Choroid plexus epithelial cell (primary cell): ENCODE results near the gene SCN4A.
"Not testable (repeated sequence)": the region's sequence is repeated elsewhere in the genome, so short reads cannot be mapped to it uniquely, and the experiment has no call there.

Source experiments
- DNase-seq: peaks from one replicate; pipeline ENCODE4 v3.0.0-alpha.2; 2010; ENCODE audit warnings: low read depth
- H3K4me3 ChIP-seq: 2 replicates; pipeline ENCODE4 v1.5.1; 2011; ENCODE audit warnings: low read depth, mild to moderate bottlenecking, control low read depth, low read length, moderate library complexity
- CTCF ChIP-seq: conservative IDR thresholded peaks from 2 replicates; pipeline ENCODE4 v1.5.1; 2011; ENCODE audit warnings: low read depth, mild to moderate bottlenecking, control low read depth, inconsistent platforms, low read length, moderate library complexity

Gene SCN4A

GRCh38 chr17:63929860-63930766 is 42.6 kb downstream of the SCN4A start:
- no peak for DNase-seq
- no peak for TF ChIP-seq CTCF
- no peak overlapping the region for H3K4me3 ChIP-seq

GRCh38 chr17:63928966-63929695 is 43.6 kb downstream of the SCN4A start:
- no peak for TF ChIP-seq CTCF
- no peak overlapping the region for H3K4me3 ChIP-seq
- DNase-seq: no peak

GRCh38 chr17:63928172-63928666 is 44.5 kb downstream of the SCN4A start:
- DNase-seq: no peak
- no peak overlapping the region for H3K4me3 ChIP-seq
- TF ChIP-seq CTCF: no peak

- no peak for DNase-seq
- no peak overlapping the region for H3K4me3 ChIP-seq
- TF ChIP-seq CTCF: no peak
Observed at GRCh38 chr17:63927464-63928171, 45.1 kb downstream of the SCN4A start.

- DNase-seq: no peak
- TF ChIP-seq CTCF: no peak
- H3K4me3 ChIP-seq: no peak overlapping the region
Observed at GRCh38 chr17:63926164-63926563, 46.6 kb downstream of the SCN4A start.

GRCh38 chr17:63925615-63926014 is 47.1 kb downstream of the SCN4A start:
- TF ChIP-seq CTCF: no peak
- DNase-seq: no peak
- H3K4me3 ChIP-seq: no peak overlapping the region

GRCh38 chr17:63922402-63922801 is 50.3 kb downstream of the SCN4A start:
- not testable (repeated sequence) for H3K4me3 ChIP-seq, DNase-seq

- not testable (repeated sequence) for DNase-seq, H3K4me3 ChIP-seq
Observed at GRCh38 chr17:63920779-63921178, 51.9 kb downstream of the SCN4A start.

GRCh38 chr17:63920050-63920449 is 52.7 kb downstream of the SCN4A start:
- not testable (repeated sequence) for DNase-seq

More at GRCh38 chr17:63920050-63920449, 52.7 kb downstream of the SCN4A start:
- not testable (repeated sequence) for H3K4me3 ChIP-seq
